Embryonic facial prominence (tissue), 1 donor: ENCODE results near the gene DRICH1.
"Not testable (repeated sequence)": the region's sequence is repeated elsewhere in the genome, so short reads cannot be mapped to it uniquely, and the experiment has no call there.

Experiments used
- DNase-seq: peaks from one replicate; pipeline ENCODE4 v3.0.0-alpha.2; 2016; ENCODE audit errors: extremely low spot score

The DRICH1 gene, protein sequence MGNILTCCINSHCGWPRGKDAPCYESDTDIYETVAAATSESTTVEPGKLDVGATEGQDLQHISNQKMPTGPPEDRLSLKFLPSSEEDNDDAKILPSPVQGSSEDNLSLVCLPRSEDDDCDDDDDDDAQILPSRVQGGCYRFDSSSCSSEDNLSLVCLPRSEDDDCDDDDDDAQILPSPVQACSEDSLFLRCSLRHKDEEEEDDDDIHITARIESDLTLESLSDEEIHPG

DNA sequence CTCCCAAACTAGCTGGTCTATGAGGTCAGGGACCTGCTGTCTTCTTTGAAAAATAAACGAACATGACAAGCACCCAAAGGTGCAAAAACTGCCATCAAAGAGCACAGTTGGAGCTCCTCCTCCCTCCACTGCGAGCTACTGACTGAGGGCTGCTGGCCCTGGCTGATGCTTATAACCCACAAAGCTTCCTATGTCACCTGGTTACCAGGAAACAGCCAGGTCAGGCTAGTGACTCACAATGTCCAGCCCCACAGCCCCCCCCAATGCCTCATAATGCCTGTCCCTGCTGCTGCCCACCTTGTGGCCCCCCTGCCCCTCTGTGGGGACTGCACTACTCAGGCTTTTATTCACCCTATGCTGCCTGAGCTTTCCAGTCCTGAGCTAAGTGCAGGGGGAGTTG lies at the start of gene DRICH1:
Gene DRICH1 (minus strand): TSS at position 144 of the 400 bp plus-strand sequence. CDS start 298 bp downstream, outside the sequence.
- no peak for DNase-seq

- no peak for DNase-seq
Measured at GRCh38 chr22:23681026-23681809, 49.1 kb upstream of the DRICH1 start.

DNA sequence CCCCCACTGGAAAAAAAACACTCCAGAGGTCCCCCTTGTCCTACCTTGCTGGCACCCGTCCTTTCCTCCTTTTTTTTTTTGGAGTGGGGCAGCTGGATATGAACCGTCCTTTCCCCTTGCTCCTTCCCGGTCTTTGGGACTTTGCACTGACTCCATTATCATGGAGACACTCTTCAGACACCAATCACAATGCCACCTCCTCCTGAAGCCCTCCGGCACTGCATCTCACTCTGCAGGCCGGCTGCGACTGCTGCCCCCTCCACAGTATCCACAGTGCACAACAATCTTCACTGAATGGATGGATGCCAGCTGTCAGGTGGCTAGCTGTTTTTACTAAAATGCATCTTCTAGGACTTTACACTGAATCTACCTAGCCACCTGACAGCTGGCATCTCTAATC lies 46.0 kb upstream of the DRICH1 start:
- DNase-seq = no peak

DNA sequence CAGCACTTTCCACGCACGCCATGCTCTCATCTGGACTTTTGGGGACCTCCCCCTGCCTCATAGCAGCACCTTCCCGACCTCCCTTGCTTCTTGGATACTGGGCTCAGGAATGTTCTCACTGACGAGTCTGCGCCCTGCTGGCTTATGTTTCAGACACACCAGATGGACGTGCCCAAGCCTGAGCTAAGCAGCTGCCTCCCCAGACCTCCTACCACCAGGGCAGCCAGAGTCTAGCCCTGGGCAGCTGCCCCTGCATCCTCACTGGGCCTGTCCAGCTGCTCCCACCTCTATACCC lies 45.5 kb upstream of the DRICH1 start:
- no peak for DNase-seq

DNA sequence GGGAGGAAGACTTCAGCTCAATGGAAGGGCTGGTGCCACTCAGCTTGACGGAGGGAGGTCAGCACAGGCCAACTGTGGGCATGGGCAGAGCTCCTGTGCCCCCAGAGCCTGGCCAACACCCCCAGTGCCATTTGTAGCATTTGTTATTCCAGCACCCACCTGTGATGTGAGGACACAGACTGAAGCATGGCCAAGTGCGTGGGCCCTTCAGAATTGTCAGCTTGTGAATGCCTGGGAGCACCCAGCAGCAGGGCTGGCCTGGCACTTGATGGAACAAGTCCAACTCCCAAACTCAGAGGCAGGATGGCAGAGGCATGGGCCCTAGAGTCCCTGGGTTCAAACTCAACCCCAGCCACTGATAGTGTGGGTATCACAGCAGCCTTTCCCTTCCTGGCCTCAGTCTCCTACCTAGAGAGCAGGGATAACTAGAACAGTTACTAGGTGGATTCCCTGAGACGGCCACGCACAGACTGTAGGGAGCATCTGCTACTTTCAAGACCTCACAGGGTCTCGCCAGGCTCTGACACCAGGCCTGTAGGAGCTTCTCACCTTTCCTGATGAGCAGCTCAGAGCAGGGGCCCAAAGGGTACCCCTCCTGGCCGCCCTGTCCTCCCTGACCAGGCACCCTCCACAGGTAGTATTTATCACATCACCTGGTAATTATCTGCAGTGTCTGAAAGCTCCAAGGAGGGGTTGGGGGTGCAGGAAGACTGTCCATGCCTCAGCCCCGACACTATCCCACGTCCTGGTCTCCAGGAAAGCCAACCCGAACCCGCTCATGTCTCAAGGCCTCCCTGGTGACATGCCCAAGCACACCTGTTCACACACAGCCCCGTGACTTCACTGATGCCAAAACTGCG lies 45.0 kb upstream of the DRICH1 start:
- DNase-seq = not testable (repeated sequence)

DNA sequence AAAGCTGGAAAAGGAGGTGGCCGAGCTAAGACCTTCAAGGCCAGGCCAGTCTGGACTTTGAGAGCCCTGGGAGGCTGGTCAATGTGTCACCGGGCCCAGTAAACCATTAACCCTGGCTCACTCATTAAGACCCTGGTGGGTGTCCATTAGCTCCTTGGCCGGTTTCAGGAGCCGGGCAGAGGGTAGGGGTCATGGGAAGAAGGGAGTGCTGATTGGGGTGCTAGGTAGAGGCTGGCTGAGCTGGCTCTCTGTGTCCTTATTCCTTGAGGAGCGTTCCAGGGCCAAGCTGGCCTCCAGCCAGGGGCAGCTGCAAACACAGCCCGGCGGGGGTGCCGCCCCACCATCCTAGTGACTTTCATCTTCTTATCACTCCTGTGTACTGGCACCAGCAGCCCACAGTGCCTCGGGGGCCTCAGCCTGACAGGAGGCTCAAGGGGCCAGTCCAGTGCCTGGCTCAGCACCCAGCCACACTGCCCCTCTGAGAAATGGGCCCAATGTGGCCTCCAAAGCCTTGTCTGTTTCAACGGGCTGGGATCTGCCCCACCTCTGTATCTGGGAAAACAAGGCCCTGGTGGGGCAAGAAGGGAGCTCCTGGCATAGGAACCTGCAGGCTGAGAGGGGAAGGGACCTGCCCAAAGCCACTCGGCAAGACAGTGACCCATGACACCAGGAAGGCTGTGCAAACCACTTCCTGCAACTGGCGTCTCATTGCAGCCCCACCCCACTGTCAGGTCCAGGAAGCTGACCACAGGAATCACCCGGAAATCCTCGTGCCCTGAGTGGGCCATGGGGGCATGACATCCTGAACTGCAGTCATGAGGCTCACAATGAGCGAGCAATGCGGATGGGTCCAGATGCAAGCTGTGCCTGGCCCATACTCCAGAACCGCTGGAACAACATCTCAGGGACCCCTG lies 43.6 kb upstream of the DRICH1 start:
- DNase-seq = no peak

- not testable (repeated sequence) for DNase-seq
Measured at GRCh38 chr22:23674886-23675501, 42.9 kb upstream of the DRICH1 start.

DNA sequence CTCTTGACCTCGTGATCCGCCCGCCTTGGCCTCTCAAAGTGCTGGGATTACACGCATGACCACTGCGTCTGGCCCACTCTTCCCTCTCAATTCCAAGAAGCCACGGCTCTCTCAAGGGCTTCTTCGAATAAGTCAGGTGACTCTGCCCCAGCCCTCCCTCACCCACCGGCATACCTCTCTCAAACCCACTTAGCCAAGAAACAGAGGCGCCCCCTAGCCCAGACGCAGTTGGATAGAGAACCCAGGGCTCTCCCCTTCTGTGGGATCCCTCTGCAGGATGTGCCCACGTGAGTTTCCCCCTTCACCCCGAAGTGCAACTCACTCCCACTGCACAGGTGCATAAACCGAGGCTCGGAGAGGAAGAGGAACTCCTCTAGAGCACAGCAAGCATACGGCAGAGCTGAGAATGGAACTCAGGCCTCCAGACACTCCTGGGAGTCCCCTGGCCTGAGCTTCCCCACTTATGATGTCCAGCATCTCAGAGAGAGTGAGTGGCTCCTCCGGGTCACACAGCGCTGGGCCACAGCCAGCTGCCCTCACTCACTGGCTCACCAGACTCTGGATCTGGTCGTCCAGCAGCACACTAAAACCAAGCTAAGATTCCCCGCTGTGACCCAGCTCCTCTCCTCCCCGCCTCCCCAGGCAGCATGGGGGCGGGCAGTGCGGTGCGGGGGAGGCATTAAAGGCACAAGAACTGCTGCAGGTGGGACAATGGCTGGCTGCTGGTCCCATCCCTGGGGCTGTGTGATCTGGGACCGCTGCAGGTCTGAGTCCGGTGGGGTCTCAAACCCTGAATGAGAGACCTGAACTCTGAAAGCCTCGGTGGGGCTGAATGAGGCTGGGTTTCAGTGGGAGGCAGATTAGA lies 41.9 kb upstream of the DRICH1 start:
- DNase-seq = no peak

- DNase-seq = no peak
Measured at GRCh38 chr22:23673050-23673620, 41.0 kb upstream of the DRICH1 start.

DNA sequence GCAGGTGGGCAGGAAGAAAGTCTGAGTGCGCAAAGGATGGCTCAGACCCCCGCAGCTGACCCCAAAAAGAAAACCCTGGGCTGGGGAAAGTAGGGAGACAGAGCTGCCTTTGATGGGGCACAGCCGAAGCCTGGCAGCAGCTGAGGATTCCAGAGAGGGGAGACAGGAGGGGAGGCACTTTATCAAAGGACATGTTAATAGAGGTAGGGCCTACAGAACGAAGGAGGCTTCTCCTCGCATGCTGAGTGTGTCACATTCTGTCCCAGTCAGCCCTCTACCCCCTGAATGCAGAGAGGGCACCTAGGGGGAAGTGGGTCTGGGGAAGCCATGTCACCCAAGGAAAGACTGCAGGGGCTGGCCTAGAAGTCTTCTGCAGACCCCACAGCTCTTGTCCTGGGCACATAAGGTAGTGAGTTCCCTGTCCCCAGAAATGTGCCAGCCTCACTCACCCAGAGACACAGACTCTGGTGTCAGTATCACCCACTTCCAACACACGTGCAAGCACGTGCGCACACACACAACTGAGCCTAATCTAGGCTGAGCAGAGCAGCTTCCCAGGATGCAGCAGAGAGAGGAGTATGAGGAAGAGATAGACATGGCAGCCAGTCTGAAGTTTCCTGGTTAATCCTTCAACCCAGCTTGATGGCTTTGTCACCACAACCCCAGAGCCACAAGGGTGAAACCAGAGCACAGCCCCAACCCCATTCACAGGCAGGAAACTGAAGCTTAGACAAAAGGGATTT lies 40.4 kb upstream of the DRICH1 start:
- DNase-seq = not testable (repeated sequence)

- not testable (repeated sequence) for DNase-seq
Measured at GRCh38 chr22:23671387-23671786, 39.3 kb upstream of the DRICH1 start.

DNA sequence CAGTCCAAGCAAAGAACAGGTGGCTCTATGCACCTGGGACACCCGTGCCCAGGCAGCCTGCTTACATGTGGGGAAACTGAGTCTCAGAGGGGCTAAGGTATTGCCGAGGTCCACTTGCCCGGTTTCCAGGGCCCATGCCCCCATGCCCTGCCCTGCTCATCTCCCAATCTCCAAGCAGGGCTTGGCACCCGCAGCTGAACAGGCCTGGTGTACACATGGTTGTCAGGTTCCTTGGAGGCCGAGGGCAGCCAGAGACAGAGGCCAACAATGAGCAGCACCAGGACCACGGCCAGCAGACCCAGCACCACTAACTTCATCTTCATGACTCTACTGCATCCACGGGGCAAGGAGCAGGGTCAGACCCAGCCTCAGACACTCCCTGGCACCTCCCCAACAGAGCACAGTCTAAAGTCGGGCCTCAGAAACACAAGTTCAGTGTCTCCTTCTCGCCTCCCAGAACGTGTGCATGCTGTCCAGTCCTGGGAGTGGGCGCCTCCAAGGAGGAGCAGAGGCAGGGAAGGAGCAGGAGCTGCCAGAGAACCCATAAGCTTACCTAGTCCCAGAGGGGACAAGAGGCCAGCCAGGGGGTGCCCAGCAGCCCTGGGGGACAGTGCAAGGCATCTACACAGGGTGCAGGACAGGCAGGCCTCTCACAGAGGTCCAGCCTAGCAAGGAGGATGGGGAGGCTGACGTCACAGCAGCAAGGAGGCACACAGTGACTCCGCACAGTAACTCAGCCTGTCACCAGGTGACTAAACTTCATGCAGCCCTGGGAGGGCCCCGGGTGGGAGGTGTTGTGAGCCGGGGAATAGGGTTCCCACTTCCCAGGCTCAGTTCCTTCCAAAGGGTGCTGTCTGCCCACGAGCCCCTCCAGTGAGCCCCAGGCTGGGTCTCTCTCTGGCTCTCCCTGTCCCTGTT lies 38.5 kb upstream of the DRICH1 start:
- no peak for DNase-seq

GRCh38 chr22:23660381-23660780 lies 28.3 kb upstream of the DRICH1 start:
- not testable (repeated sequence) for DNase-seq

- no peak for DNase-seq
Measured at GRCh38 chr22:23657727-23658126, 25.6 kb upstream of the DRICH1 start.

GRCh38 chr22:23655891-23656475 lies 23.9 kb upstream of the DRICH1 start:
- DNase-seq = no peak

- DNase-seq = no peak
Measured at GRCh38 chr22:23652711-23653110, 20.6 kb upstream of the DRICH1 start.

DNA sequence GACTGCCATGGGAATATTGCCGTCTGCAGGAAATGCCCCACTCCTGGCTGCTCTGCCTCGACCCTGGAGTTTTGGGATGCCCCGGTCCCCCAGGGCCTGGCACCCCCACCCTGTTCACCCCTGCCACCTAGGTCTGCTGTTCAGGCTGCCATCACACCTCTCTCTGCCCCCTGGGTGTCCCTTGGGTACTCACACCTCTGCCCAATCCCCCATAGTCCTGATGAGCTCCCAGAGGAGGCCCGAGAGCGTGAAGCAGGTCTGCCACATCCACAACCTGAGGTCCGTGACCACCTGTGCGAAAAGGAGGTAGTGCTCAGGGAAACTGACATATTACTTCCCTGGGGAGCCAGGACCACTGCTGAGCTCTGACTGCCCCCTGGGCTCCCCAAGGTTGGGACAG lies 20.2 kb upstream of the DRICH1 start:
- DNase-seq = no peak

DNA sequence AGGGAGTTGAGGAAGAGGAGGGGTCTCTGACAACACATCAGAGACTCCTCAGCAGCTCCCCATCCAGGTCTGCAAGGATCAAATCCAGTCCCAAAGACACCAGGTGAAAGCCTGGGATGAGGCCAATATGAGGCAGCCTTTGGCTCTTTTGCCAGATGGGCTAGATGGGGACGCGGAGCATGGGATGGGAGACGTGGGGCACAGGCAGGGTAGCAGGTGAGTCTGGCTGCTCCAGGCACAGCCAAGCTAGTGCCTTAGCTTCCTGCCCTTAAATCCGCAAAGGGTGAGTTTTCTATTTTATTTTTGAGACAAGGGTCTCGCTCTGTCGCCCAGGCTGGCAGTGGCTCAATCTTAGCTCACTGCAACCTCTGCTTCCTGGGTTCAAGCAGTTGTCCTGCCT lies 19.6 kb upstream of the DRICH1 start:
- DNase-seq = no peak
